Panc1 (cell line): ENCODE measurements around the gene KIF21B. TPM values are rescaled to one million over a fixed set of nuclear protein-coding genes. Genes with fewer than 3 reads are reported as not detected.

ENCODE experiments used
- ATAC-seq: fragments of 200-7000 bp; cut with Tn5 transposase; 2 replicates; pipeline ENCODE4 v1.9.1; 2020; ENCODE audit warnings: mild to moderate bottlenecking, moderate library complexity
- BruUV-seq: library from RNA; stranded (reverse); fragments of 400-500 nt; replicated peaks from 2 replicates; lab custom pipeline; 2021; lab: Mats Ljungman, UMichigan
- CTCF ChIA-PET: fragments of 300-600 bp; sonication (Branson Sonifier 250); formaldehyde crosslinking; loops from one replicate; lab custom pipeline; 2022; ENCODE audit warnings: antibody characterized with exemption; lab: Charles Lee
- POLR2A ChIA-PET: fragments of 300-600 bp; sonication (Branson Sonifier 250); formaldehyde crosslinking; loops from one replicate; lab custom pipeline; 2022; ENCODE audit warnings: antibody characterized with exemption; lab: Charles Lee
- DNase-seq: peaks from one replicate; pipeline ENCODE4 v3.0.0-alpha.2; 2010; ENCODE audit warnings: low read depth, low spot score
- H3K27ac ChIP-seq: 2 replicates; pipeline ENCODE4 v1.5.1; 2011; ENCODE audit warnings: mild to moderate bottlenecking, low read length, inconsistent platforms
- H3K27me3 ChIP-seq: fragments of 200-500 bp; sonication (Bioruptor generic); 2 replicates; pipeline ENCODE4 v1.6.0; 2014; ENCODE audit warnings: low read length, inconsistent platforms; ENCODE audit not compliant: control insufficient read depth, insufficient read depth
- H3K36me3 ChIP-seq: fragments of 200-500 bp; sonication (Bioruptor generic); 2 replicates; pipeline ENCODE4 v1.5.1; 2014; ENCODE audit warnings: inconsistent platforms, mild to moderate bottlenecking, low read length, moderate library complexity; ENCODE audit not compliant: control insufficient read depth, insufficient read depth
- H3K4me1 ChIP-seq: 2 replicates; pipeline ENCODE4 v1.5.1; 2011; ENCODE audit warnings: inconsistent platforms, mild to moderate bottlenecking, low read length, moderate library complexity; ENCODE audit not compliant: control insufficient read depth, insufficient read depth
- H3K4me3 ChIP-seq, 2 experiments: 2 replicates each; pipeline ENCODE4 v1.5.1; 2011 to 2012; ENCODE audit warnings: low read depth in 2 of 2, low read length in 2 of 2, mild to moderate bottlenecking in 2 of 2, inconsistent platforms in 1 of 2, moderate library complexity in 1 of 2
- H3K9me3 ChIP-seq: fragments of 200-500 bp; sonication (Bioruptor generic); 2 replicates; pipeline ENCODE4 v1.5.1; 2014; ENCODE audit warnings: low read depth, mild to moderate bottlenecking, inconsistent platforms, low read length, moderate library complexity; ENCODE audit not compliant: control insufficient read depth, insufficient read depth
- CTCF ChIP-seq: fragments of 450-650 bp; IDR thresholded peaks from 2 replicates; pipeline ENCODE4 v1.5.1; 2017; ENCODE audit warnings: mild to moderate bottlenecking
- POLR2AphosphoS5 ChIP-seq: IDR thresholded peaks from 2 replicates; pipeline ENCODE4 v1.6.1; 2012; ENCODE audit warnings: mild to moderate bottlenecking, low read depth, low read length, moderate library complexity
- REST ChIP-seq, 2 experiments: IDR thresholded peaks; 2 replicates each; pipeline ENCODE4 v1.6.1; 2011 to 2012; ENCODE audit warnings: low read depth in 2 of 2, control low read depth in 1 of 2, low read length in 1 of 2, mild to moderate bottlenecking in 1 of 2, moderate library complexity in 1 of 2; ENCODE audit not compliant: insufficient read depth in 1 of 2
- SIN3A ChIP-seq: IDR thresholded peaks from 2 replicates; pipeline ENCODE4 v1.6.1; 2012; ENCODE audit warnings: low read depth, mild to moderate bottlenecking, low read length, moderate library complexity, borderline replicate concordance; ENCODE audit not compliant: insufficient read depth
- TCF7L2 ChIP-seq: IDR thresholded peaks from 2 replicates; pipeline ENCODE4 v1.6.1; 2011; ENCODE audit warnings: mild to moderate bottlenecking, low read depth, low read length, inconsistent platforms
- in situ Hi-C: cut with HindIII; loops from 2 replicates; pipeline ENCODE4 v1.10.0; 2016; ENCODE audit warnings: low sequenced_read_pairs, low pct_unique_long_range_greater_than_20kb
- intact Hi-C: fragments of 100-400 bp; cut with micrococcal nuclease; formaldehyde crosslinking; loops from one replicate; pipeline ENCODE4 v1.10.0; 2022; ENCODE audit not compliant: unreplicated experiment
- total RNA-seq: library from RNA; stranded (reverse); gene quantifications from one replicate; pipeline ENCODE4 v1.2.1, GENCODE V29; 2021; ENCODE audit not compliant: unreplicated experiment

Gene KIF21B
- total RNA-seq, 1 experiment from 2014 or later = 0.46 TPM

DNA sequence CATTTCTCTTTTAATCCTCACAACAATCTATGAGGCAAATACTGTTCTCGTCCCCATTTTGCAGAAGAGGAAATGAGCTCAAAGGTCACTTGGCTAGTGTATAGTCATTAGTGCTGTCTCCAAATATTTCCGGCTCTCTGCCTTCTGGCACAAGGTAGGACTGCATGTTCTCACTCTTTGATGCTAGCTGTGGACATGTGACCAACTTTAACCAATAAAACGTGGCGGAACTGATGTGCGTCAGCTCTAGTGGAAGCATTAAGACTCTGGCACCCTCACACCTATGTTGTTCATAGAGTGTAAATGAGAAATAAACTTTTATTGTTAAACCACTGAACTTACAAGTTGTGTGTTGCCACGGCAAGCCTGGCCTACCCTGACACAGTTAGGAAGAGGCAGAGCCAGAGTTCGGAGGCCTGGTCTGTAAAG is 5.0 kb upstream of the KIF21B start:
- TF ChIP-seq SIN3A (no peak), CTCF (no peak), REST (IDR thresholded peaks at IDR 0.05; ENCODE audit: insufficient read depth in 1 of 2, low read depth in 2 of 2, low read length in 1 of 2) (no peak), TCF7L2 (no peak), POLR2AphosphoS5 (no peak)
- Histone ChIP-seq H3K27me3 (peaks cover 6% of the 10 kb centered on the region; the same call in 1 of the 2 replicates), H3K4me3 (no peak overlapping the region), H3K4me1 (no peaks in the 10 kb centered on the region), H3K27ac (no peak overlapping the region), H3K36me3 (no peaks in the 10 kb centered on the region), H3K9me3 (no peaks in the 10 kb centered on the region)
- POLR2A ChIA-PET = no interaction called here
- in situ Hi-C loops = no loop called here
- CTCF ChIA-PET = interaction anchor here (0.6 kb wide), 1 partner anchor 35 kb away, joined by 6 read pairs; no protein-coding TSS in a partner anchor
- BruUV-seq = no TSS peak
- ATAC-seq (no peak), DNase-seq (no peak)
- intact Hi-C loops = no loop called here

DNA sequence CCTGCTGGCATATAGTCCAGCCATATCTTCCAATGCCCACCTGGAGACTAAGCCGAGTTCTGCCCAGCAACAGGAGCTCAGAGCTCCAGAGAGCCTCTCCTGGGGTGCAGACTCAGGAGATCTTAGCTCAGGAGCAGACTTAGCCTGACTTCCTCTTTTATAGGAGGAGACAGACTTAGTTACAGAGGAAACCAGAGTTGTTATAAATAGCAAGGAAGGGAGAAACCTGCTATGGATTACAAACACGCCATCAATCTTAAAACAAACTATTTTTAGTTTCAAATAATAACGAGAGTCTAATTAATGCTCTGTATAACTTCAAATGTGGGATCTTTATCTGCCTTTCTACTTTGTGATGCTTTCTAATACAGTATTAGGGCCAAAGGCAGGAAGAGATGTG is 3.3 kb upstream of the KIF21B start:
- no peaks in the 10 kb centered on the region for H3K9me3 ChIP-seq
- no peak for ATAC-seq
- H3K36me3 ChIP-seq = no peaks in the 10 kb centered on the region
- DNase-seq = no peak
- no peak for TF ChIP-seq SIN3A
- TF ChIP-seq CTCF = no peak
- TF ChIP-seq TCF7L2 = no peak
- TF ChIP-seq POLR2AphosphoS5 = no peak
- no peak for TF ChIP-seq REST (IDR thresholded peaks at IDR 0.05; ENCODE audit: insufficient read depth in 1 of 2, low read depth in 2 of 2, low read length in 1 of 2)
- in situ Hi-C loops = no loop called here
- H3K27me3 ChIP-seq = peaks cover 7% of the 10 kb centered on the region
- H3K4me3 ChIP-seq = no peak overlapping the region
- H3K4me1 ChIP-seq = no peaks in the 10 kb centered on the region
- CTCF ChIA-PET = interaction anchor here (0.6 kb wide), 1 partner anchor 87 kb away, joined by 6 read pairs; no protein-coding TSS in a partner anchor
- no peak overlapping the region for H3K27ac ChIP-seq
- intact Hi-C loops = no loop called here
- POLR2A ChIA-PET = no interaction called here
- BruUV-seq = no TSS peak
